Muscle of leg (tissue), 11 donors: ENCODE results near the gene KRT40. TPM values are rescaled to one million over a fixed set of nuclear protein-coding genes. Genes with fewer than 3 reads are reported as not detected.

Experiments
- DNase-seq: peaks from one replicate; pipeline ENCODE4 v3.0.0; 2013
- H3K27ac ChIP-seq: one replicate; pipeline ENCODE4 v1.5.1; 2013; ENCODE audit warnings: mild to moderate bottlenecking, low read length, control low read depth
- H3K27me3 ChIP-seq: one replicate; pipeline ENCODE4 v1.6.1; 2013; ENCODE audit warnings: low read length; ENCODE audit not compliant: control insufficient read depth, insufficient read depth
- H3K36me3 ChIP-seq: one replicate; pipeline ENCODE4 v1.6.1; 2013; ENCODE audit warnings: low read length; ENCODE audit not compliant: control insufficient read depth, insufficient read depth
- H3K4me1 ChIP-seq: one replicate; pipeline ENCODE4 v1.6.1; 2013; ENCODE audit warnings: low read length; ENCODE audit not compliant: control insufficient read depth, insufficient read depth
- H3K4me3 ChIP-seq: one replicate; pipeline ENCODE4 v1.5.1; 2013; ENCODE audit warnings: low read length, control low read depth
- H3K9me3 ChIP-seq: replicated peaks from 2 replicates; pipeline ENCODE4 v1.6.1; 2013; ENCODE audit warnings: low read depth, low read length; ENCODE audit not compliant: control insufficient read depth
- WGBS: methylation state at CpG from one replicate; pipeline ENCODE4 v1.1.5; 2013; ENCODE audit warnings: missing lambda C conversion rate; ENCODE audit not compliant: insufficient coverage; 5-methylcytosine and 5-hydroxymethylcytosine counted together
- polyA plus RNA-seq, 8 donors: library from polyadenylated mRNA; unstranded; fragments of 120-200 nt; gene quantifications; one replicate each; pipeline versions ENCODE4 v1.2.1 to v1.2.3, GENCODE V29; 2013; ENCODE audit warnings: inconsistent platforms in 1 of 8, low replicate concordance in 1 of 8; ENCODE audit not compliant: insufficient read length in 8 of 8, insufficient read depth in 1 of 8
- total RNA-seq: library from RNA; stranded (reverse); fragments of 120-200 nt; gene quantifications from one replicate; pipeline ENCODE4 v1.2.4, GENCODE V29; 2013

Gene KRT40
- total and polyA plus RNA-seq, 9 donors: 3.7 to 16.2 (median 11.0) TPM

DNA sequence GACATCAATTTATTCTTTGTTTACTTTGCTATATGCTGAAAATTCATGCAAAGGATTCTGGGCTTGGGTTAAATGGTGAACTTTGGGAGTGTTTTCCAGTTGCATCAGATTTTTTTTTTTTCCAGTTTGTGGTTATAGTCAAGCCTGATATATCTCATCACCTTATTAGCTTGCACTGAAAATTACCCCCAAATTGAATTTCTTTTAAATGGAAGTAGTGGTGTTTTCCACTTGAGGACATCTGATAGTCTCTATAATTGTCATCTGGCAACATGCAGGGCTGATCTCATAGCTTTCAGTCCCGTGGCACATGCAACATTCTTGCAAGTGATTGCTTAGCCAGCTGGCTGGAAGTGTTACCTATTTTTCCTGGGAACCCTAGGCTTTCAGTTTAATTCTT, 29.5 kb upstream of the KRT40 start:
- Histone ChIP-seq H3K27me3 (no peaks in the 10 kb centered on the region), H3K4me1 (peaks cover 6% of the 10 kb centered on the region), H3K36me3 (no peaks in the 10 kb centered on the region), H3K27ac (no peak overlapping the region), H3K4me3 (no peak overlapping the region), H3K9me3 (no peaks in the 10 kb centered on the region)
- DNase-seq: peak; percentile 72
- no CpG with 5 or more reads among the region's 1 CpG for WGBS

DNA sequence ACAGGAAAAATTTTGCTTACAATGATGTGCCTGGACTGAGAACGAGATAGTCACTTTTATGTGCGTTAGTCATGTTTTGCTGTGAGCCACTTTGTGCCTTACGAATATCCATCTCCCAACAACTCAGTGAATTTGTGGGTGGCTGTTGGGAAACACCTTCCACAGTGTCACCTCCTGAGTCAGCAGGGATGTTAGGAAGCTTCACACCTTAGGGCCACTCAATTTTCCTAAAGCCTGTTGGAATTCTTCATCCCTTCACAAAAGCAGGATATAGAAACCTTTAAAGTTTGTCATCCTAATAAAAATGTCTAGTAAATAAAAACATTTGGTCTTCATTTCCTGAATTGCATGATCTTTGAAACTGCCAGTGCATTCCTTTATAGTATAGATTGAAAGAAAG, 29.1 kb upstream of the KRT40 start:
- Histone ChIP-seq H3K36me3 (no peaks in the 10 kb centered on the region), H3K4me3 (no peak overlapping the region), H3K27me3 (no peaks in the 10 kb centered on the region), H3K4me1 (peaks cover 6% of the 10 kb centered on the region), H3K27ac (no peak overlapping the region), H3K9me3 (no peaks in the 10 kb centered on the region)
- no peak for DNase-seq
- no CpG with 5 or more reads among the region's 3 CpGs for WGBS

DNA sequence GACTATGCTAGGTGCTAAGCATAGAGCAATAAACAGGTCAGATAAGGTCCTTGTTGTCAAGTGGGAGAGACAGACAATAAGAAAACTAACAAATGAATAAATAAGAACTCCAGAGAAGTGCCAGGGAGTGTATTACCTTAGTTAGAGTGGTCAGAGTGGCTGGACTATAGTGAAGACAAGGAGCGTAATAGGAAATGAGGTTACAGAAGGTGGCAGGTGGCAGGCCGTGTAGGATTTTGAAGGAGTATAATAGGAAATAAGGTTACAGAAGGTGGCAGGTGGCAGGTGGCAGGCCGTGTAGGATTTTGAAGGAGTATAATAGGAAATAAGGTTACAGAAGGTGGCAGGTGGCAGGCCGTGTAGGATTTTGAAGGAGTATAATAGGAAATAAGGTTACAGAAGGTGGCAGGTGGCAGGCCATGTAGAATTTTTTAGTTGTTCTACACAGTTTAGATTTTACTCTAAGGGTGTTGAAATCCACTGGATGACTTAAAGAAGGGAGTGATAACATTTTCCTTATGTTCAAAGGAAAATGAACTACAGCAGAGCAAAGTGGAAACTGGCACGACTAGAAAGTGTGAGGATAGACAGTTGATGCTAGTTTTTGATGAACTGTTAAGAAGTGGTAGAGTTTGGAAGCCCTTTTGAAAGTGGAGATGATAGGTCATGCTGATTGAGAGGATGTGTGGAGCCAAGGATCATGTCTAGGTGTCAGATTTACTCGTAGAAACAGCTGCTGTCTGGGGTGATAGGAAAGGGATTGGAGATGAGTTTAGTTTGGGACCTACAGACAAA, 28.4 kb upstream of the KRT40 start:
- no peak overlapping the region for H3K4me3 ChIP-seq
- DNase-seq: no peak
- H3K27ac ChIP-seq: no peak overlapping the region
- H3K27me3 ChIP-seq: no peaks in the 10 kb centered on the region
- H3K4me1 ChIP-seq: peaks cover 6% of the 10 kb centered on the region
- H3K9me3 ChIP-seq: no peaks in the 10 kb centered on the region
- 38% methylated on average over 5 of the region's 6 CpGs for WGBS
- H3K36me3 ChIP-seq: no peaks in the 10 kb centered on the region

DNA sequence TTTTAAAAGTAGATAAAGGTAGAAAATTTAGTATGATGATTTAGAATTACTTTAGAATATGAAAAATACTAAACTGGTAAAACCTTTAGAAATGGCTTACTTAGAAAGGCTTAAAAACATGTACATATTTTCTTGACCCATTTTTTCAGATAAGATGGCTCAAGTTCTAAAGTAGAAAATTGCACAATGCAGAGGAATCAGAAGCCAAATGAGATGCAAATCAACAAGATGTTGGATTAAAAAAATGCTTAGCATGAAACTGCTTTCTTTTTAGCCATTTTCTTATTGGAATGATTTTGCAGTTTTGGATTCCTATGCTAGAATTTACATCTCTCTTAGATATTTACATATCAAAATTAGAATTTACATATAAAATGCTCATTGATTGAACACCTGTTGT, 26.3 kb upstream of the KRT40 start:
- Histone ChIP-seq H3K36me3 (no peaks in the 10 kb centered on the region), H3K4me1 (peaks cover 6% of the 10 kb centered on the region), H3K27me3 (no peaks in the 10 kb centered on the region), H3K27ac (no peak overlapping the region), H3K9me3 (no peaks in the 10 kb centered on the region), H3K4me3 (no peak overlapping the region)
- no peak for DNase-seq

DNA sequence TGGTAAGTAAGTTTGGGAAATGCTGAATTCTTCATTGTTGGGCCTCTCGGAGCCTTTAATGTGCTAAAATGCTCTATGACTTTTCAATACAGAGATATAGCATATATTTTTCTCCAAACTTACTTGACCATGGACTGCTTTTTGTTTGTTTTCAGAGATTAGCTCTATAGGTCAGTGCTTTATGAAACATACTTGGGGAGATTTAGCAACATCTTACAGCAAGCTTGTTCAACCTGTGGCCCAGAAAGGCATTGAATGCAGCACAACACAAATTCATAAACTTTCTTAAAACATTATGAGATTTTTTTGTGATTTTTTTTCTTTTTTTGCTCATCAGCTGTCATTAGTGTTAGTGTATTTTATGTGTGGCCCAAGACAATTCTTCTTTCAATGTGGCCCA, 25.8 kb upstream of the KRT40 start:
- DNase-seq: no peak
- Histone ChIP-seq H3K9me3 (no peaks in the 10 kb centered on the region), H3K4me1 (peaks cover 6% of the 10 kb centered on the region), H3K4me3 (no peak overlapping the region), H3K36me3 (no peaks in the 10 kb centered on the region), H3K27ac (no peak overlapping the region), H3K27me3 (no peaks in the 10 kb centered on the region)
- no CpG with 5 or more reads among the region's 1 CpG for WGBS

DNA sequence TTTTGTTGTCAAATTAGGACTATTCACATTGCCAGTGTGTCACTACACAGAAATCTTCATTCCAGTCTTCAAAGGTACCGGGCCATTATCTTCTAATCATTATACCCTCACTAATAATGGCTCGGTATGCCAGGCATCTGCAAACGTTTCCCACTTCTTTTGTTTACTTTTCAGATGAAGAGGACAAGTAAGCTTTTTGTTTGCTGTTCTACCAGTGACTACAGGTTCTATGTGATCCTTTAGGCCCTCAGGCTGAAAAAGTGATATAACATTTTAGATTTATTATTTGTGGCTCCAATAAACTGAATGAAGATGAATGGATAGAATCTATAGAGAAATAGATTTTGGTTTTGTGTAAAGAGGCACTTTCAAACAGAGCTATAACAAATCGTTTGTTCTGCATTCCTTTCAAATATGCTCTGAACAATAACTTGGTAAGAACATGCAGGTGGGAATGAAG, 25.2 kb upstream of the KRT40 start:
- H3K4me1 ChIP-seq: peaks cover 6% of the 10 kb centered on the region
- H3K27ac ChIP-seq: no peak overlapping the region
- no peak overlapping the region for H3K4me3 ChIP-seq
- H3K9me3 ChIP-seq: no peaks in the 10 kb centered on the region
- DNase-seq: no peak
- no peaks in the 10 kb centered on the region for H3K27me3 ChIP-seq
- H3K36me3 ChIP-seq: no peaks in the 10 kb centered on the region
- WGBS: no CpG with 5 or more reads among the region's 4 CpGs

DNA sequence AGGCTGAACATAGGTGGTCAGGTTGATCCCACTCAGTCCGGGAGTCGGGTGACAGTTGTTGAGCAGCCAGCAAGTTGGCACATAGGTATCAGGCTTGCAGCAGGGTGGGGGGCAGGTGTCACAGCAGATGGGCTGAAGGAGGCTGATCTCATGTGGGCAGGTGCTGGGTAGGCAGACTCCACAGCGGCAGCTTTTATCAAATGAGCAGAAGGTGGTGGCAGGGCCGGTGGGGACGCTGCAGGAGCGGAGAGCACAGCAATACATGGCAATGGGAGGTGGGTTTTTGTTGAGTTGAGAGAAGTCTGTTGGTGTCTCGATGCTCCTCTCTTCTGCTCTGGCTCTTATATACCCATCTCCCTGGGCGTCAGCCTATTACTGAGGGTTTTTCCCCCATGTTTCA, 24.7 kb upstream of the KRT40 start, which contains the start of gene KRTAP3-1:
Gene KRTAP3-1 (minus strand): TSS at position 318 of the 400 bp plus-strand sequence. CDS start 54 bp downstream, at position 264.
- Histone ChIP-seq H3K4me1 (peaks cover 6% of the 10 kb centered on the region), H3K9me3 (no peaks in the 10 kb centered on the region), H3K36me3 (no peaks in the 10 kb centered on the region), H3K27me3 (no peaks in the 10 kb centered on the region), H3K27ac (no peak within 1 kb of the TSS), H3K4me3 (no peak within 1 kb of the TSS)
- 86% methylated on average over 6 of the region's 8 CpGs for WGBS
- DNase-seq: peak; percentile 13

DNA sequence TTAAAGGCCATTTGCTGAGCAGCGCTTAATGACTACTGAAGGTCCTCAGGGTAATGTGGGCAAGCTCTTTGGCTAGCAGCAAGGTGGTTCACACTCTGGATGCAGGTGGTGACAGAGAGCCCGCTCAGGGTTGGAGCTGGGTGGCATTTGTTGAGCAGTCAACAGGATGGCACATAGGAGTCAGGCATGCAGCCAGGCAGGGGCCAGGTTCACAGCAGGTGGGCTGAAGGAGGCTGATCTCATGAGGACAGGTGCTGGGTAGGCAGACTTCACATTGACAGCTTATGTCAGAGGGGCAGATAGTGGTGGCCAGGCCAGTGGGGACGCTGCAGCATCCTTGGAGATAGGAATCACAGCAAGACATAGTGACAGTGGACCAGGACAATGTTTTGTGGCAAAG, 20.3 kb upstream of the KRT40 start:
- WGBS: 94% methylated on average over 2 of the region's 3 CpGs
- no peaks in the 10 kb centered on the region for H3K27me3 ChIP-seq
- peaks cover 2% of the 10 kb centered on the region for H3K4me1 ChIP-seq
- H3K9me3 ChIP-seq: no peaks in the 10 kb centered on the region
- no peak overlapping the region for H3K4me3 ChIP-seq
- H3K36me3 ChIP-seq: no peaks in the 10 kb centered on the region
- no peak overlapping the region for H3K27ac ChIP-seq
- DNase-seq: no peak

DNA sequence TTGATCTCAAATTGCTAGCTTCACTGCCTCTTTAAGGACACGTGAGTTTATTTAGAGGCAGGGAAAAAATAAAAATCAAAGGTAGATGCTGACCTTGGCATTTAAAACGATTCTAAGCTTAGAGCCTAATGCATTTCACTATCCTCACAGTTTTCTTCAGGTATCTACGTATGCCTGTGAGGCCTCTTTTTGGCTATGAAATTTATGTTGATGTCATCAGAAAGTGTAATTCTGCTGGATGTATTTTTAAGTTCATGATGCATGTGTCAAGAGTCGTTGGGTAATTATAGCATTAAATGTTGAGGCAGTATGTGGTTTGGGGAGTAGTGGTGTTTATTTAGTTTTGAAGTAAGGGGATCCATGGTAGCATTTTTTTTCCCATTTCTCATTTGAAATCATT, 19.8 kb upstream of the KRT40 start:
- no peaks in the 10 kb centered on the region for H3K27me3 ChIP-seq
- WGBS: no CpG with 5 or more reads among the region's 4 CpGs
- H3K27ac ChIP-seq: no peak overlapping the region
- H3K4me3 ChIP-seq: no peak overlapping the region
- no peaks in the 10 kb centered on the region for H3K36me3 ChIP-seq
- peaks cover 2% of the 10 kb centered on the region for H3K4me1 ChIP-seq
- no peak for DNase-seq
- H3K9me3 ChIP-seq: no peaks in the 10 kb centered on the region

DNA sequence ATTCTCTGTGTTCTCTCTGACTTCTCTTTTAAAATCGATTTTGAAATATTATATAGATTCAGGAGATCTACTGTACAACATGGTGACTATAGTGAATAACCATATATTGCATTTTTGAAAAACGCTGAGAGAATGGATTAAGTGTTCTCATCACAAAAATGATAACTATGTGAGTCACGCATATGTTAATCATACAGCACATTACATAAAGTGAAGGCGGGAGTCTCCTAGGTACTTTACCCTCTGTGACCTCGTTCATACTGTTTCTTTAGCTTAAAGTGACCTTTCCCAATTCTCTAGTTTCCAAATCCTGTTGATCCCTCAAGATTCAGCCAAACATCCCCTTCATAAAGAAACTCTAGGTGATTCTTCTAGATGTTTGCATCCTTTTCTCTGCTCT, 18.7 kb upstream of the KRT40 start:
- Histone ChIP-seq H3K27ac (no peak overlapping the region), H3K4me1 (no peaks in the 10 kb centered on the region), H3K4me3 (no peak overlapping the region), H3K36me3 (no peaks in the 10 kb centered on the region), H3K9me3 (no peaks in the 10 kb centered on the region), H3K27me3 (no peaks in the 10 kb centered on the region)
- no peak for DNase-seq
- 27% methylated on average over 2 of the region's 5 CpGs for WGBS

DNA sequence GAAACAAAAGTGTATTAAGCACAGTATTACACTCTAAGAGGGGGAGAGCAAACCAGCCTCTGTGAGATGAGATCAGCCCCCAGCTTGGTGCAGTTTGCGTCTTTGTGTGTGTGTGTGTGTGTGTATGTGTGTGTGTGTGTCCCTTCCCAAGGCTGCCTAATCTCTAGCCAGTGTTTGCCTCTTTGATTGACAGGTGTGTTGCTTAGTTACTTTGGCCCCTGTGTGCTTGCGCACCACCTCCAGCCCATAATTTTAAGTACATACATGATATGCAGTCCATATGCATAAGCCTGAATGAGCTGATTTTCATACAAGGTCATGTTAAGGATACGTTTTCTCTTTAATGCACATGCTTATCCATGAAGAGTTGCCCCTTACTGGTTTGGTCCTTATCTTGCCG, 17.7 kb upstream of the KRT40 start:
- Histone ChIP-seq H3K4me3 (no peak overlapping the region), H3K36me3 (no peaks in the 10 kb centered on the region), H3K9me3 (no peaks in the 10 kb centered on the region), H3K27ac (no peak overlapping the region), H3K4me1 (no peaks in the 10 kb centered on the region), H3K27me3 (no peaks in the 10 kb centered on the region)
- WGBS: 100% methylated on average over 2 of the region's 4 CpGs
- DNase-seq: no peak
